ENCODE measurements around the gene CACTIN. TPM values are rescaled to one million over a fixed set of nuclear protein-coding genes. Genes with fewer than 3 reads are reported as not detected.

CACTIN gene
- total and polyA plus RNA-seq, 2 of the 8 experiments (the other 6 are each of a cell fraction or from before 2014, with no cell fraction given), result 25.8 to 29.9 TPM

DNA sequence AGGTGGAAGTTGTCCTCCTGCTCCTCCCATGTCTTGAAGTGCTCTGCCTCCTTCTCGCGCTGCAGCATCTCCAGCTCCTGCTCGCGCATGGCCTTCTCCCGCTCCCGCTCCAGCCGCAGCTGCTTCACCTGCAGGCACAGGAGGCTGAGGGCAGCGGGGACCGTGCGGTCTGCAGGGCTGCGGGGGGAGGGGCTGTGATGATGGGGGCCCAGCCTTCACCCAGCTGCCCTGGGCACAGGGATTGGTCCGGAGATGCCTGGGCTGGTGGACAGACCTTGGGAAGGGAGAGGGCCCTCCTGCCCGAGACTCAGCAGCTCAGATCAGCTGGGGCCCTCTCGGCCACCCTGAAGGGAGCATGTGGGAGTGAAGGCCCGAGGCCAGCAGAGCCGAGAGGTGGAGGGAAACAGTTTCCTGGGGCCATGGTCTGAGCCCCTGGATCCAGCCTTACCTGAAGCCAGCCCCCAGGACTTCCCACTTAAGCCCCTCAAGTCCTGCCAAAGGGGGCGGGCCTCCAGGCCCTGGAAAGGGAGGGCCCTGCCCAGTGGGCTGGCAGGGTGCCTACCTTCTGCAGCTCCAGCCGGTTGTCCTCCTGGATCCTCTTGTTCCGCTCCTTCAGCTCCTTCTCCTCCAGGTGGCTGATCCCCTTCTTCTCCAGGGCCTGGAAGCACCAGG lies 6.3 kb downstream of the CACTIN start (continued):
- TF ChIP-seq CEBPB (IDR thresholded peaks at IDR 0.05; ENCODE audit: low read depth, low read length), result no peak
- TF ChIP-seq JUN (IDR thresholded peaks at IDR 0.05; ENCODE audit: low read depth, low read length), result no peak
- TF ChIP-seq SP1 (IDR thresholded peaks at IDR 0.05; ENCODE audit: low read depth, low read length), result no peak
- no peak for TF ChIP-seq KDM4A (IDR thresholded peaks at IDR 0.05; ENCODE audit: low read depth, low read length, severe bottlenecking)
- TF ChIP-seq, protein P1, sequence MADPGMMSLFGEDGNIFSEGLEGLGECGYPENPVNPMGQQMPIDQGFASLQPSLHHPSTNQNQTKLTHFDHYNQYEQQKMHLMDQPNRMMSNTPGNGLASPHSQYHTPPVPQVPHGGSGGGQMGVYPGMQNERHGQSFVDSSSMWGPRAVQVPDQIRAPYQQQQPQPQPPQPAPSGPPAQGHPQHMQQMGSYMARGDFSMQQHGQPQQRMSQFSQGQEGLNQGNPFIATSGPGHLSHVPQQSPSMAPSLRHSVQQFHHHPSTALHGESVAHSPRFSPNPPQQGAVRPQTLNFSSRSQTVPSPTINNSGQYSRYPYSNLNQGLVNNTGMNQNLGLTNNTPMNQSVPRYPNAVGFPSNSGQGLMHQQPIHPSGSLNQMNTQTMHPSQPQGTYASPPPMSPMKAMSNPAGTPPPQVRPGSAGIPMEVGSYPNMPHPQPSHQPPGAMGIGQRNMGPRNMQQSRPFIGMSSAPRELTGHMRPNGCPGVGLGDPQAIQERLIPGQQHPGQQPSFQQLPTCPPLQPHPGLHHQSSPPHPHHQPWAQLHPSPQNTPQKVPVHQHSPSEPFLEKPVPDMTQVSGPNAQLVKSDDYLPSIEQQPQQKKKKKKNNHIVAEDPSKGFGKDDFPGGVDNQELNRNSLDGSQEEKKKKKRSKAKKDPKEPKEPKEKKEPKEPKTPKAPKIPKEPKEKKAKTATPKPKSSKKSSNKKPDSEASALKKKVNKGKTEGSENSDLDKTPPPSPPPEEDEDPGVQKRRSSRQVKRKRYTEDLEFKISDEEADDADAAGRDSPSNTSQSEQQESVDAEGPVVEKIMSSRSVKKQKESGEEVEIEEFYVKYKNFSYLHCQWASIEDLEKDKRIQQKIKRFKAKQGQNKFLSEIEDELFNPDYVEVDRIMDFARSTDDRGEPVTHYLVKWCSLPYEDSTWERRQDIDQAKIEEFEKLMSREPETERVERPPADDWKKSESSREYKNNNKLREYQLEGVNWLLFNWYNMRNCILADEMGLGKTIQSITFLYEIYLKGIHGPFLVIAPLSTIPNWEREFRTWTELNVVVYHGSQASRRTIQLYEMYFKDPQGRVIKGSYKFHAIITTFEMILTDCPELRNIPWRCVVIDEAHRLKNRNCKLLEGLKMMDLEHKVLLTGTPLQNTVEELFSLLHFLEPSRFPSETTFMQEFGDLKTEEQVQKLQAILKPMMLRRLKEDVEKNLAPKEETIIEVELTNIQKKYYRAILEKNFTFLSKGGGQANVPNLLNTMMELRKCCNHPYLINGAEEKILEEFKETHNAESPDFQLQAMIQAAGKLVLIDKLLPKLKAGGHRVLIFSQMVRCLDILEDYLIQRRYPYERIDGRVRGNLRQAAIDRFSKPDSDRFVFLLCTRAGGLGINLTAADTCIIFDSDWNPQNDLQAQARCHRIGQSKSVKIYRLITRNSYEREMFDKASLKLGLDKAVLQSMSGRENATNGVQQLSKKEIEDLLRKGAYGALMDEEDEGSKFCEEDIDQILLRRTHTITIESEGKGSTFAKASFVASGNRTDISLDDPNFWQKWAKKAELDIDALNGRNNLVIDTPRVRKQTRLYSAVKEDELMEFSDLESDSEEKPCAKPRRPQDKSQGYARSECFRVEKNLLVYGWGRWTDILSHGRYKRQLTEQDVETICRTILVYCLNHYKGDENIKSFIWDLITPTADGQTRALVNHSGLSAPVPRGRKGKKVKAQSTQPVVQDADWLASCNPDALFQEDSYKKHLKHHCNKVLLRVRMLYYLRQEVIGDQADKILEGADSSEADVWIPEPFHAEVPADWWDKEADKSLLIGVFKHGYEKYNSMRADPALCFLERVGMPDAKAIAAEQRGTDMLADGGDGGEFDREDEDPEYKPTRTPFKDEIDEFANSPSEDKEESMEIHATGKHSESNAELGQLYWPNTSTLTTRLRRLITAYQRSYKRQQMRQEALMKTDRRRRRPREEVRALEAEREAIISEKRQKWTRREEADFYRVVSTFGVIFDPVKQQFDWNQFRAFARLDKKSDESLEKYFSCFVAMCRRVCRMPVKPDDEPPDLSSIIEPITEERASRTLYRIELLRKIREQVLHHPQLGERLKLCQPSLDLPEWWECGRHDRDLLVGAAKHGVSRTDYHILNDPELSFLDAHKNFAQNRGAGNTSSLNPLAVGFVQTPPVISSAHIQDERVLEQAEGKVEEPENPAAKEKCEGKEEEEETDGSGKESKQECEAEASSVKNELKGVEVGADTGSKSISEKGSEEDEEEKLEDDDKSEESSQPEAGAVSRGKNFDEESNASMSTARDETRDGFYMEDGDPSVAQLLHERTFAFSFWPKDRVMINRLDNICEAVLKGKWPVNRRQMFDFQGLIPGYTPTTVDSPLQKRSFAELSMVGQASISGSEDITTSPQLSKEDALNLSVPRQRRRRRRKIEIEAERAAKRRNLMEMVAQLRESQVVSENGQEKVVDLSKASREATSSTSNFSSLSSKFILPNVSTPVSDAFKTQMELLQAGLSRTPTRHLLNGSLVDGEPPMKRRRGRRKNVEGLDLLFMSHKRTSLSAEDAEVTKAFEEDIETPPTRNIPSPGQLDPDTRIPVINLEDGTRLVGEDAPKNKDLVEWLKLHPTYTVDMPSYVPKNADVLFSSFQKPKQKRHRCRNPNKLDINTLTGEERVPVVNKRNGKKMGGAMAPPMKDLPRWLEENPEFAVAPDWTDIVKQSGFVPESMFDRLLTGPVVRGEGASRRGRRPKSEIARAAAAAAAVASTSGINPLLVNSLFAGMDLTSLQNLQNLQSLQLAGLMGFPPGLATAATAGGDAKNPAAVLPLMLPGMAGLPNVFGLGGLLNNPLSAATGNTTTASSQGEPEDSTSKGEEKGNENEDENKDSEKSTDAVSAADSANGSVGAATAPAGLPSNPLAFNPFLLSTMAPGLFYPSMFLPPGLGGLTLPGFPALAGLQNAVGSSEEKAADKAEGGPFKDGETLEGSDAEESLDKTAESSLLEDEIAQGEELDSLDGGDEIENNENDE (IDR thresholded peaks at IDR 0.05; ENCODE audit: insufficient replicate concordance, low read length), result no peak
- TF ChIP-seq CHD1 (IDR thresholded peaks at IDR 0.05; ENCODE audit: low read depth, low read length), result no peak
- no peak for TF ChIP-seq BRCA1 (IDR thresholded peaks at IDR 0.05; ENCODE audit: low read depth, low read length)
